ENCODE results near the gene MEGF11.

- no peak for TF ChIP-seq CTCF (conservative IDR thresholded peaks at IDR 0.05; ENCODE audit: low read depth, low read length)
- no peak for TF ChIP-seq EZH2 (IDR thresholded peaks at IDR 0.05; ENCODE audit: low read length, unreplicated experiment)
- TF ChIP-seq EZH2phosphoT487 (IDR thresholded peaks at IDR 0.05; ENCODE audit: borderline replicate concordance, low read length): no peak
Measured at GRCh38 chr15:66109826-66110225, 143.7 kb downstream of the MEGF11 start.
